ENCODE measurements around the gene UVRAG.

The UVRAG gene

GRCh38 chr11:76064192-76064591 is 249.2 kb downstream of the UVRAG start:
- TF ChIP-seq, protein P1, sequence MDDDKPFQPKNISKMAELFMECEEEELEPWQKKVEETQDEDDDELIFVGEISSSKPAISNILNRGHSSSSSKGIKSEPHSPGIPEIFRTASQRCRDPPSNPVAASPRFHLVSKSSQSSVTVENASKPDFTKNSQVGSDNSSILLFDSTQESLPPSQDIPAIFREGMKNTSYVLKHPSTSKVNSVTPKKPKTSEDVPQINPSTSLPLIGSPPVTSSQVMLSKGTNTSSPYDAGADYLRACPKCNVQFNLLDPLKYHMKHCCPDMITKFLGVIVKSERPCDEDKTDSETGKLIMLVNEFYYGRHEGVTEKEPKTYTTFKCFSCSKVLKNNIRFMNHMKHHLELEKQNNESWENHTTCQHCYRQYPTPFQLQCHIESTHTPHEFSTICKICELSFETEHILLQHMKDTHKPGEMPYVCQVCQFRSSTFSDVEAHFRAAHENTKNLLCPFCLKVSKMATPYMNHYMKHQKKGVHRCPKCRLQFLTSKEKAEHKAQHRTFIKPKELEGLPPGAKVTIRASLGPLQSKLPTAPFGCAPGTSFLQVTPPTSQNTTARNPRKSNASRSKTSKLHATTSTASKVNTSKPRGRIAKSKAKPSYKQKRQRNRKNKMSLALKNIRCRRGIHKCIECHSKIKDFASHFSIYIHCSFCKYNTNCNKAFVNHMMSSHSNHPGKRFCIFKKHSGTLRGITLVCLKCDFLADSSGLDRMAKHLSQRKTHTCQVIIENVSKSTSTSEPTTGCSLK (tag by site-specific recombination; IDR thresholded peaks at IDR 0.05): no peak
- TF ChIP-seq ZNF416 (tag by site-specific recombination; IDR thresholded peaks at IDR 0.05): no peak
- TF ChIP-seq MEIS1 (CRISPR knock-in tag; IDR thresholded peaks at IDR 0.05; ENCODE audit: borderline replicate concordance): no peak
- TF ChIP-seq ZNF837 (tag by site-specific recombination; IDR thresholded peaks at IDR 0.05): no peak
- no peak for TF ChIP-seq ZNF473 (tag by site-specific recombination; IDR thresholded peaks at IDR 0.05)
- no peak for TF ChIP-seq IKZF3 (tag by site-specific recombination; IDR thresholded peaks at IDR 0.05)
- TF ChIP-seq ZNF146 (tag by site-specific recombination; IDR thresholded peaks at IDR 0.05): no peak
- TF ChIP-seq SALL2 (tag by site-specific recombination; IDR thresholded peaks at IDR 0.05; ENCODE audit: borderline replicate concordance): no peak
- no peak for TF ChIP-seq ZNF223 (tag by site-specific recombination; IDR thresholded peaks at IDR 0.05)
- TF ChIP-seq EGR2 (tag by site-specific recombination; IDR thresholded peaks at IDR 0.05; ENCODE audit: low read depth): no peak
- no peak for TF ChIP-seq ZNF549 (tag by site-specific recombination; IDR thresholded peaks at IDR 0.05)
- no peak for TF ChIP-seq ZNF10 (tag by site-specific recombination; IDR thresholded peaks at IDR 0.05)
- TF ChIP-seq ZNF510 (tag by site-specific recombination; IDR thresholded peaks at IDR 0.05; ENCODE audit: insufficient replicate concordance): no peak
- TF ChIP-seq ZSCAN23 (tag by site-specific recombination; IDR thresholded peaks at IDR 0.05): no peak
- TF ChIP-seq, protein P2, sequence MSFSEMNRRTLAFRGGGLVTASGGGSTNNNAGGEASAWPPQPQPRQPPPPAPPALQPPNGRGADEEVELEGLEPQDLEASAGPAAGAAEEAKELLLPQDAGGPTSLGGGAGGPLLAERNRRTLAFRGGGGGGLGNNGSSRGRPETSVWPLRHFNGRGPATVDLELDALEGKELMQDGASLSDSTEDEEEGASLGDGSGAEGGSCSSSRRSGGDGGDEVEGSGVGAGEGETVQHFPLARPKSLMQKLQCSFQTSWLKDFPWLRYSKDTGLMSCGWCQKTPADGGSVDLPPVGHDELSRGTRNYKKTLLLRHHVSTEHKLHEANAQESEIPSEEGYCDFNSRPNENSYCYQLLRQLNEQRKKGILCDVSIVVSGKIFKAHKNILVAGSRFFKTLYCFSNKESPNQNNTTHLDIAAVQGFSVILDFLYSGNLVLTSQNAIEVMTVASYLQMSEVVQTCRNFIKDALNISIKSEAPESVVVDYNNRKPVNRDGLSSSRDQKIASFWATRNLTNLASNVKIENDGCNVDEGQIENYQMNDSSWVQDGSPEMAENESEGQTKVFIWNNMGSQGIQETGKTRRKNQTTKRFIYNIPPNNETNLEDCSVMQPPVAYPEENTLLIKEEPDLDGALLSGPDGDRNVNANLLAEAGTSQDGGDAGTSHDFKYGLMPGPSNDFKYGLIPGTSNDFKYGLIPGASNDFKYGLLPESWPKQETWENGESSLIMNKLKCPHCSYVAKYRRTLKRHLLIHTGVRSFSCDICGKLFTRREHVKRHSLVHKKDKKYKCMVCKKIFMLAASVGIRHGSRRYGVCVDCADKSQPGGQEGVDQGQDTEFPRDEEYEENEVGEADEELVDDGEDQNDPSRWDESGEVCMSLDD (tag by site-specific recombination; IDR thresholded peaks at IDR 0.05): no peak
- no peak for TF ChIP-seq REPIN1 (tag by site-specific recombination; IDR thresholded peaks at IDR 0.05; ENCODE audit: low read depth)
- no peak for TF ChIP-seq ZNF274 (IDR thresholded peaks at IDR 0.05; ENCODE audit: low read length)
- TF ChIP-seq ZNF274 (tag by site-specific recombination; IDR thresholded peaks at IDR 0.05; ENCODE audit: borderline replicate concordance): no peak
- TF ChIP-seq ZNF544 (tag by site-specific recombination; IDR thresholded peaks at IDR 0.05): no peak
- no peak overlapping the region for H3K27ac ChIP-seq (ENCODE audit: extremely low read depth, low read depth, low read length)
- no peaks in the 10 kb centered on the region for H3K9me3 ChIP-seq (ENCODE audit: control insufficient read depth, insufficient read depth, low read depth, low read length)
- H3K4me3 ChIP-seq (ENCODE audit: low read depth, low read length): no peak overlapping the region
- POLR2A ChIA-PET: no interaction called here
- CTCF ChIA-PET: interaction anchor here (1.2 kb wide), 1 partner anchor 341 kb away, joined by 3 read pairs; no protein-coding TSS in a partner anchor
- H3K36me3 ChIP-seq (ENCODE audit: control insufficient read depth in 2 of 2, insufficient read depth in 1 of 2, low read length in 2 of 2): peaks cover 0 to 14% of the 10 kb centered on the region in 2 experiments; a peak in 1 of 3 replicates
- H3K4me1 ChIP-seq (ENCODE audit: control insufficient read depth, insufficient read depth, low read length): no peaks in the 10 kb centered on the region

DNA sequence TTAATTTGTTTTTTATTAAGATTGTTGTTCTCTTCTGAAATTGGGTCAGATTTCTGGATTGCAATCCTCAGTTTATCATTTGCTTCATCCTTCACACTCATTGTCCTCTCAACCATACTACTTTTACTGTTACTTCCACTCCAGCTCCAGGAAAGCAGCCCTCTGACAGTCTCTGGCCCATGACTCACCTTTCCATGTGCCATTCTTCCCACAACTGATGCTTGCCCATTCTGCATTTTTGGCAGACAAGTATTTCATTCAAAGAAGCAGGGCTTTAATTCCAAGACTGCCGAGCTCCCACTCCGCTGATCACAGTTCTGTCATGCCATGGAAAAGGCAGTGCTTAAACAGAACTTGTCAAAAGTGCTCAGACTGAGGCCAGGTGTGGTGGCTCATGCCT is 252.1 kb downstream of the UVRAG start:
- Histone ChIP-seq H3K9me3 (ENCODE audit: control insufficient read depth, insufficient read depth, low read depth, low read length) (no peaks in the 10 kb centered on the region), H3K4me1 (ENCODE audit: control insufficient read depth, insufficient read depth, low read length) (no peaks in the 10 kb centered on the region), H3K27ac (ENCODE audit: extremely low read depth, low read depth, low read length) (no peak overlapping the region), H3K4me3 (ENCODE audit: low read depth, low read length) (no peak overlapping the region), H3K36me3 (ENCODE audit: control insufficient read depth in 2 of 2, insufficient read depth in 1 of 2, low read length in 2 of 2) (peaks cover 0 to 14% of the 10 kb centered on the region in 2 experiments; a peak in 1 of 3 replicates)
- no peak for TF ChIP-seq ZNF23 (tag by site-specific recombination; IDR thresholded peaks at IDR 0.05; ENCODE audit: borderline replicate concordance)
- TF ChIP-seq ZNF211 (tag by site-specific recombination; IDR thresholded peaks at IDR 0.05; ENCODE audit: low read depth): no peak
- TF ChIP-seq BCL6B (tag by site-specific recombination; IDR thresholded peaks at IDR 0.05): no peak
- no peak for TF ChIP-seq ZNF621 (tag by site-specific recombination; IDR thresholded peaks at IDR 0.05)
- ChIA-PET CTCF (no interaction called here), POLR2A (no interaction called here)

Measured in HEK293 (cell line).